ENCODE measurements around the gene NAE1. TPM values are rescaled to one million over a fixed set of nuclear protein-coding genes. Genes with fewer than 3 reads are reported as not detected.
"Not testable (repeated sequence)": the region's sequence is repeated elsewhere in the genome, so short reads cannot be mapped to it uniquely, and the experiment has no call there.

NAE1 gene
- total and polyA plus RNA-seq, 2 donors (not counting 1 experiment from before 2014, with no cell fraction given) = 47.4 to 59.7 TPM

GRCh38 chr16:66801320-66802105 lies 29.3 kb downstream of the NAE1 start, which contains the start of gene TERB1:
TSS of gene TERB1 (minus strand) at chr16:66801584. CDS start at chr16:66796798, 4,786 bp downstream.
- no peak for TF ChIP-seq CTCF (conservative IDR thresholded peaks at IDR 0.05 in 1 of 2, IDR thresholded peaks at IDR 0.05 in 1 of 2; ENCODE audit: low read depth in 1 of 2, low read length in 2 of 2)
- TF ChIP-seq EZH2 (IDR thresholded peaks at IDR 0.05; ENCODE audit: low read length, missing control alignments) = no peak
- no peak within 1 kb of the TSS for H3K9ac ChIP-seq (ENCODE audit: insufficient read depth, low read length)
- no peak within 1 kb of the TSS for H3K4me2 ChIP-seq (ENCODE audit: extremely low read depth, insufficient read depth, low read length)
- no peak within 1 kb of the TSS for H3K27ac ChIP-seq (ENCODE audit: insufficient read depth, low read length)
- H3K36me3 ChIP-seq (ENCODE audit: control insufficient read depth, insufficient read depth, low read length) = peaks cover 12% of the 10 kb centered on the region
- no peaks in the 10 kb centered on the region for H3K27me3 ChIP-seq (ENCODE audit: control insufficient read depth, insufficient read depth, low read length)
- H3K79me2 ChIP-seq (ENCODE audit: control insufficient read depth, insufficient read depth, low read length) = no peaks in the 10 kb centered on the region
- no peak within 1 kb of the TSS for H2AFZ ChIP-seq (ENCODE audit: low read length)
- no peaks in the 10 kb centered on the region for H4K20me1 ChIP-seq (ENCODE audit: control insufficient read depth, extremely low read depth, insufficient read depth, low read length)
- H3K4me3 ChIP-seq (replicated peaks in 1 of 4; ENCODE audit: control extremely low read depth in 1 of 4, insufficient read depth in 1 of 4, low read depth in 3 of 4, low read length in 4 of 4) = no peak within 1 kb of the TSS
- H3K4me1 ChIP-seq (ENCODE audit: control insufficient read depth, extremely low read depth, insufficient read depth, low read length) = no peaks in the 10 kb centered on the region
- DNase-seq (ENCODE audit: low read depth in 2 of 2) = no peak
- H3K9me3 ChIP-seq (ENCODE audit: control insufficient read depth, insufficient read depth, low read depth, low read length) = no peaks in the 10 kb centered on the region

GRCh38 chr16:66800856-66801255 lies 29.9 kb downstream of the NAE1 start:
- Histone ChIP-seq H3K9ac (ENCODE audit: insufficient read depth, low read length) (no peak overlapping the region), H3K9me3 (ENCODE audit: control insufficient read depth, insufficient read depth, low read depth, low read length) (no peaks in the 10 kb centered on the region), H3K4me1 (ENCODE audit: control insufficient read depth, extremely low read depth, insufficient read depth, low read length) (no peaks in the 10 kb centered on the region), H4K20me1 (ENCODE audit: control insufficient read depth, extremely low read depth, insufficient read depth, low read length) (no peaks in the 10 kb centered on the region), H3K36me3 (ENCODE audit: control insufficient read depth, insufficient read depth, low read length) (peaks cover 12% of the 10 kb centered on the region), H3K27ac (ENCODE audit: insufficient read depth, low read length) (no peak overlapping the region), H2AFZ (ENCODE audit: low read length) (no peak overlapping the region), H3K4me2 (ENCODE audit: extremely low read depth, insufficient read depth, low read length) (no peak overlapping the region), H3K4me3 (replicated peaks in 1 of 4; ENCODE audit: control extremely low read depth in 1 of 4, insufficient read depth in 1 of 4, low read depth in 3 of 4, low read length in 4 of 4) (no peak overlapping the region), H3K27me3 (ENCODE audit: control insufficient read depth, insufficient read depth, low read length) (no peaks in the 10 kb centered on the region), H3K79me2 (ENCODE audit: control insufficient read depth, insufficient read depth, low read length) (no peaks in the 10 kb centered on the region)
- no peak for DNase-seq (ENCODE audit: low read depth in 2 of 2)
- no peak for TF ChIP-seq EZH2 (IDR thresholded peaks at IDR 0.05; ENCODE audit: low read length, missing control alignments)
- no peak for TF ChIP-seq CTCF (conservative IDR thresholded peaks at IDR 0.05 in 1 of 2, IDR thresholded peaks at IDR 0.05 in 1 of 2; ENCODE audit: low read depth in 1 of 2, low read length in 2 of 2)

GRCh38 chr16:66798161-66798560 lies 32.6 kb downstream of the NAE1 start:
- H3K9me3 ChIP-seq (ENCODE audit: control insufficient read depth, insufficient read depth, low read depth, low read length) = no peaks in the 10 kb centered on the region
- H3K4me1 ChIP-seq (ENCODE audit: control insufficient read depth, extremely low read depth, insufficient read depth, low read length) = no peaks in the 10 kb centered on the region
- H3K36me3 ChIP-seq (ENCODE audit: control insufficient read depth, insufficient read depth, low read length) = peaks cover 6% of the 10 kb centered on the region
- H2AFZ ChIP-seq (ENCODE audit: low read length) = no peak overlapping the region
- H3K9ac ChIP-seq (ENCODE audit: insufficient read depth, low read length) = no peak overlapping the region
- TF ChIP-seq CTCF (conservative IDR thresholded peaks at IDR 0.05 in 1 of 2, IDR thresholded peaks at IDR 0.05 in 1 of 2; ENCODE audit: low read depth in 1 of 2, low read length in 2 of 2) (no peak), EZH2 (IDR thresholded peaks at IDR 0.05; ENCODE audit: low read length, missing control alignments) (no peak)
- H3K4me3 ChIP-seq (replicated peaks in 1 of 4; ENCODE audit: control extremely low read depth in 1 of 4, insufficient read depth in 1 of 4, low read depth in 3 of 4, low read length in 4 of 4) = no peak overlapping the region
- no peak overlapping the region for H3K4me2 ChIP-seq (ENCODE audit: extremely low read depth, insufficient read depth, low read length)
- H3K79me2 ChIP-seq (ENCODE audit: control insufficient read depth, insufficient read depth, low read length) = no peaks in the 10 kb centered on the region
- DNase-seq (ENCODE audit: low read depth in 2 of 2) = peak; percentile 14 to 29
- no peaks in the 10 kb centered on the region for H3K27me3 ChIP-seq (ENCODE audit: control insufficient read depth, insufficient read depth, low read length)
- H4K20me1 ChIP-seq (ENCODE audit: control insufficient read depth, extremely low read depth, insufficient read depth, low read length) = no peaks in the 10 kb centered on the region
- no peak overlapping the region for H3K27ac ChIP-seq (ENCODE audit: insufficient read depth, low read length)

- H4K20me1 ChIP-seq (ENCODE audit: control insufficient read depth, extremely low read depth, insufficient read depth, low read length); H3K4me3 ChIP-seq (replicated peaks in 1 of 4; ENCODE audit: control extremely low read depth in 1 of 4, insufficient read depth in 1 of 4, low read depth in 3 of 4, low read length in 4 of 4); H3K9me3 ChIP-seq (ENCODE audit: control insufficient read depth, insufficient read depth, low read depth, low read length); H3K4me2 ChIP-seq (ENCODE audit: extremely low read depth, insufficient read depth, low read length); H3K36me3 ChIP-seq (ENCODE audit: control insufficient read depth, insufficient read depth, low read length); DNase-seq (ENCODE audit: low read depth in 2 of 2); H2AFZ ChIP-seq (ENCODE audit: low read length); H3K9ac ChIP-seq (ENCODE audit: insufficient read depth, low read length); H3K79me2 ChIP-seq (ENCODE audit: control insufficient read depth, insufficient read depth, low read length); H3K27ac ChIP-seq (ENCODE audit: insufficient read depth, low read length); H3K4me1 ChIP-seq (ENCODE audit: control insufficient read depth, extremely low read depth, insufficient read depth, low read length); H3K27me3 ChIP-seq (ENCODE audit: control insufficient read depth, insufficient read depth, low read length): not testable (repeated sequence)
Measured at GRCh38 chr16:66793984-66794383, 36.8 kb downstream of the NAE1 start.
